CD8-positive, alpha-beta memory T cell (primary cell): ENCODE data around the gene VILL. TPM values are rescaled to one million over a fixed set of nuclear protein-coding genes. Genes with fewer than 3 reads are reported as not detected.

Source experiments
- CTCF ChIA-PET: fragments of 350-600 bp; sonication (Branson Sonifier 250); formaldehyde crosslinking; loops from one replicate; lab custom pipeline; 2021; ENCODE audit warnings: antibody characterized with exemption; lab: Charles Lee
- POLR2A ChIA-PET: fragments of 350-600 bp; sonication (Branson Sonifier 250); formaldehyde crosslinking; loops from one replicate; lab custom pipeline; 2021; ENCODE audit warnings: antibody characterized with exemption; lab: Charles Lee
- DNase-seq, 5 donors: peaks; one replicate each; pipeline versions ENCODE4 v3.0.0 to v3.0.0-alpha.2; 2020 to 2022; ENCODE audit warnings: mixed read lengths in 1 of 5
- H3K27ac ChIP-seq: one replicate; pipeline ENCODE4 v1.7.0; 2013; ENCODE audit warnings: low read depth, mild to moderate bottlenecking, low read length, moderate library complexity
- H3K27me3 ChIP-seq: 2 replicates; pipeline ENCODE4 v1.7.0; 2013; ENCODE audit warnings: low read length, mild to moderate bottlenecking; ENCODE audit not compliant: insufficient read depth, poor library complexity, severe bottlenecking
- H3K36me3 ChIP-seq: 2 replicates; pipeline ENCODE4 v1.7.0; 2013; ENCODE audit warnings: mild to moderate bottlenecking, low read length, moderate library complexity; ENCODE audit not compliant: insufficient read depth
- H3K4me1 ChIP-seq: 2 replicates; pipeline ENCODE4 v1.7.0; 2013; ENCODE audit warnings: mild to moderate bottlenecking, low read length, moderate library complexity; ENCODE audit not compliant: insufficient read depth
- H3K4me3 ChIP-seq: 2 replicates; pipeline ENCODE4 v1.7.0; 2013; ENCODE audit warnings: mild to moderate bottlenecking, low read length
- H3K9me3 ChIP-seq: 2 replicates; pipeline ENCODE4 v1.7.0; 2013; ENCODE audit warnings: mild to moderate bottlenecking, low read length
- H3K27ac Mint-ChIP-seq, 8 donors: one replicate each; pipeline ENCODE4 v1.8.0; 2020 to 2021; ENCODE audit warnings: mixed read lengths in 8 of 8, mild to moderate bottlenecking in 6 of 8, inconsistent platforms in 3 of 8, moderate library complexity in 3 of 8
- H3K27me3 Mint-ChIP-seq, 2 donors: one replicate each; pipeline ENCODE4 v1.8.0; 2020 to 2021; ENCODE audit warnings: mixed read lengths in 2 of 2, mild to moderate bottlenecking in 1 of 2, moderate library complexity in 1 of 2
- H3K36me3 Mint-ChIP-seq, 3 donors: one replicate each; pipeline ENCODE4 v1.8.0; 2020 to 2021; ENCODE audit warnings: mixed read lengths in 3 of 3, inconsistent platforms in 1 of 3, mild to moderate bottlenecking in 1 of 3
- H3K4me1 Mint-ChIP-seq, 3 donors: one replicate each; pipeline ENCODE4 v1.8.0; 2020 to 2021; ENCODE audit warnings: mixed read lengths in 3 of 3, inconsistent platforms in 1 of 3, mild to moderate bottlenecking in 1 of 3
- H3K4me3 Mint-ChIP-seq, 7 donors: one replicate each; pipeline ENCODE4 v1.8.0; 2020 to 2021; ENCODE audit warnings: mixed read lengths in 7 of 7, mild to moderate bottlenecking in 6 of 7, moderate library complexity in 4 of 7, inconsistent platforms in 2 of 7
- H3K9me3 Mint-ChIP-seq, 5 donors: one replicate each; pipeline ENCODE4 v1.8.0; 2020 to 2022; ENCODE audit warnings: mixed read lengths in 5 of 5, mild to moderate bottlenecking in 3 of 5, moderate library complexity in 2 of 5, inconsistent platforms in 1 of 5
- polyA plus RNA-seq: library from polyadenylated mRNA; unstranded; fragments of 300-500 nt; fragmentation: Illumina TruSeq; gene quantifications from one replicate; pipeline ENCODE4 v1.2.3, GENCODE V29; 2021
- total RNA-seq, 2 experiments: library from RNA; stranded (reverse); gene quantifications; one replicate each; pipeline ENCODE4 v1.2.3, GENCODE V29; 2021

The VILL gene
- total and polyA plus RNA-seq, 3 experiments from 2014 or later: 14.7 to 16.8 (median 15.8) TPM

DNA sequence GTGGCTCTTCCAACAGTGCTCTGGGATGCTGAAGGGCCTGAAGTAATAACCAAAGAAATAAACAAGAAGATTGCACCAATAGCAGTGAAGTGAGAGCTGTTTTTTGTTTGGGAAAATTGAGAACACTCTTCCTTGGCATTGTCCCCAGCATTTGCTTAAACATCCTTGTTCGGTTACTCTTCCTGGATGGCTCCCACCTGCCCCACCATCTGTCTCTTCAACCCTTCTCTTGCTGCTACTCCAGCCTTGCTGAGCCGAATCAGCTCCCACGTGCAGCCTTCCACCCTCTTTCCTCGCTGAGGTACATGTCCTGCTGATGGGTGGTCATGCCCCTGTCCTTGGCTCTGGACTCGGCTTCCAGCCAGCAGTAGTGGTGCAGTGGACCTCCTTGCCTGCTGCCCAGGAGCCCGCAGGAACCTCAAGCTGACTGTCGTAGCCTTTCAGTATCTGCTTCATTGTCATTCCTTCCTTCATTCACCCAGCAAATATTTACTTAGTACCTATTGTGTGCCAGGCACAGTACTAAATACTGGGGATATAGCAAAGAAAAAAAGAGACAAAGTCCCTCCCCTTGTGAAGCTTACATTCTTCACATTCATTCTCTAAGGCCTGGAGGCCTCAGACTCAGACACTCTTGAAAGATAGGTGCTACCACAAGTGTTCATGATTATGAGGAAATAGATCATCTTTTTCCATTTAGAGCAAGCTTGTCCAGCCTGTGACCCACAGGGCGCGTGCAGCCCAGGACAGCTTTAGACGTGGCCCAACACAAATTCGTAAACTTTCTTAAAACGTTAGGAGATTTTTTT lies 17.1 kb upstream of the VILL start:
- H3K27ac Mint-ChIP-seq: no peak overlapping the region
- POLR2A ChIA-PET: no interaction called here
- no peaks in the 10 kb centered on the region for H3K9me3 Mint-ChIP-seq
- no peaks in the 10 kb centered on the region for H3K36me3 ChIP-seq
- H3K9me3 ChIP-seq: no peaks in the 10 kb centered on the region
- DNase-seq: no peak
- H3K36me3 Mint-ChIP-seq: no peaks in the 10 kb centered on the region
- H3K27me3 Mint-ChIP-seq: peaks cover 0 to 3% of the 10 kb centered on the region in 2 donors
- H3K4me3 Mint-ChIP-seq: no peak overlapping the region
- no peaks in the 10 kb centered on the region for H3K27me3 ChIP-seq
- peaks cover 4 to 5% (median 4%) of the 10 kb centered on the region in 3 donors for H3K4me1 Mint-ChIP-seq
- no peaks in the 10 kb centered on the region for H3K4me1 ChIP-seq
- H3K4me3 ChIP-seq: no peak overlapping the region
- CTCF ChIA-PET: interaction anchor here (1.4 to 4.3 kb wide), 12 partner anchors 8 to 507 kb away, joined by 3 to 65 read pairs (median 8); partner anchors contain the start of genes DLEC1, OXSR1 and XYLB
- no peak overlapping the region for H3K27ac ChIP-seq

DNA sequence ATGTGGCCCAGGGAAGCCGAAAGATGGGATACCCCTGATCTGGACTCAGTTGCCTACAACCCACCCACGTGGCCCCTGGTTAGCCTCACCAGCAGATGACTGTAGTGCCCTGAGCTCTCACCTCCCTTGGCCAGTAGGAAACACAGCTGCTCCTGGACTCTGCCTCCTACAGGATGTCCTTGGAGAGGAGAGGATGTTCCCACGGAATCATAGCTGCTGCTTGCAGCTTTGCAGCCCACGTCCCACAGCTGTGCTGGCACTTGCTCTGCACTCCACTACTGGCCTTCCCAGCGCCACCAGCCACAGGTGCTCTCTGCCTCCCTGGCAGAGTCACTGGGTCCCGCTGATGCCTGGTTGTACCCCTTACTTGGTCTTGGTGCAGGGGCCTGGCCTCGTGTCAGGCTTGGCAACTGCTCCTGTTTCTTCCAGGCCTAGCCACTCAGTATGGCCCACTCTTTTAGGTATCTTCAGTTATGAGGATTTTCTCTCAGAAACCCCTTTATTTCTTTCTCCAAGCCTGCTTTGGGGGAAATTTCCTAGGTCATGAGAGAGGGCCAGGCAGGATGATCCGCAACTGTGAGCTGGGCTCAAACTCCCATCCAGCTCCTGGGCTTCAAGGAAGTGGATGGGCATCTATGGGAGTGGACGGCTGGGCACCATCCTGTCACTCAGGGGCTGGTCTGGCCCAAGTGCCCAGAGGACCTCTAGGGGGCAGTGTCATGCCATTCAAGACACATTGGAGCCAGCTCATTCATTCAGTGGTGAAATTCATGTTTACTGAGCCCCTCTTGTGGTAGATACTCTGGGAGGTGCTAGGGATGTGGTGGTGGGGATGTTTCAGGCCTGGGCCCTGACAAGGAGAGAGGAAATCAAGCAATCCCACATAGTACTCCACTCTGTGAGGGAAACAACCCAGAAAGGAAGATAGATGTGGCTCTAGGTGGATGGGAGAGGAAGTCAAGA lies 16.2 kb upstream of the VILL start:
- POLR2A ChIA-PET: interaction anchor here (0.8 kb wide), 2 partner anchors 22 to 29 kb away, joined by 3 to 4 read pairs; no protein-coding TSS in a partner anchor

DNA sequence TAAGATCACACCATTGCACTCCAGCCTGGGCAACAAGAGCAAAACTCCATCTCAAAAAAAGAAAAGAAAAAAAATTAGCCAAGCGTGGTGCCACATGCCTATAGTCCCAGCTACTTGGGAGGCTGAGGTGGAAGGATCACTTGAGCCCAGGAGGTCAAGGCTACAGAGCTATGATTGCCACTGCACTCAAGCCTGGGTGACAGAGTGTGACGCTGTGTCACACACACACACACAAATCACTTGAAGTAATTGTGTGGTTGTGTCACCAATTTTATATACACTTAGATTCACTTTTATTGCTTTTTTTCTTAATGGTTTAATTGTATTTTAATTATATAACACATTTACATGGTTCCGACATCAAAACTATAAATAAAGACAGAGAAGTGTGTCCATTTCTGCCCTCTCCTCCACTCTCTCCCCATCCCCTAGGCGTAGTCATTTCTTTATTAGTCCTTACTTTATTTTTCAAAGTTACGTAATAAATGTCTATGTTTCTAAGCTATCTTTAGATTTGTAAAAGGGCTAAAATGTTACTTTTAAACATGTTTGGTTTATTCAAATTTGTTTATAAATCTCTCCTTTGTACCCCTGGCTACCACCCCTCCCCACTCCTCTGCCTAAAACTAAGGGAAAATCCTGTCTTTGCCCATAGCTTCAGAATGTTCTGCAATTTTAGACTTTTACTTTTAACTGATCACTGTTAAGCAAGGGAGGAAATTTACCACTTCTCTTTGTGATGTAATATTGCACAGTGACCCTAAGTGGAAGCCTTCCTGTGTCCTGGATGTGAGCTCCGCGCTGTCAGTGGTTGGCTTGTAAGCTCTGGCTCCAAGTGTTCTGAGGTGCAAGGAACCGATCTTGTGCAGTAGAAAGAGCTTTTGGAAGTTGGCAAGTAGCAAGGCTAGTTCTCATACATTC lies 10.8 kb upstream of the VILL start:
- ChIA-PET CTCF (interaction anchor here (1.1 to 2.1 kb wide), 2 partner anchors 21 to 24 kb away, joined by 3 to 7 read pairs; no protein-coding TSS in a partner anchor), POLR2A (no interaction called here)
- Mint-ChIP-seq H3K4me3 (no peak overlapping the region), H3K36me3 (no peaks in the 10 kb centered on the region), H3K9me3 (no peaks in the 10 kb centered on the region), H3K27me3 (peaks cover 5 to 8% of the 10 kb centered on the region in 2 donors), H3K27ac (no peak overlapping the region), H3K4me1 (peaks cover 1 to 3% (median 1%) of the 10 kb centered on the region in 3 donors)
- no peaks in the 10 kb centered on the region for H3K27me3 ChIP-seq
- no peak for DNase-seq
- H3K4me3 ChIP-seq: no peak overlapping the region
- H3K27ac ChIP-seq: no peak overlapping the region
- no peaks in the 10 kb centered on the region for H3K36me3 ChIP-seq
- H3K4me1 ChIP-seq: no peaks in the 10 kb centered on the region
- H3K9me3 ChIP-seq: no peaks in the 10 kb centered on the region

More for the DNA sequence above, 16.2 kb upstream of the VILL start:
- DNase-seq: peak; percentile 56 to 80 (median 60)
- H3K4me3 ChIP-seq: no peak overlapping the region
- no peaks in the 10 kb centered on the region for H3K9me3 ChIP-seq
- H3K27ac ChIP-seq: no peak overlapping the region
- H3K4me1 ChIP-seq: no peaks in the 10 kb centered on the region
- Mint-ChIP-seq H3K4me3 (no peak overlapping the region), H3K9me3 (no peaks in the 10 kb centered on the region), H3K4me1 (peaks cover 4 to 5% (median 4%) of the 10 kb centered on the region in 3 donors), H3K27me3 (peaks cover 0 to 1% of the 10 kb centered on the region in 2 donors), H3K27ac (peak overlapping the region in 2 of 8 donors; percentile 22 to 52), H3K36me3 (no peaks in the 10 kb centered on the region)
- CTCF ChIA-PET: interaction anchor here (0.7 to 4.3 kb wide), 26 partner anchors 9 to 631 kb away, joined by 3 to 65 read pairs (median 4); partner anchors contain the start of genes DLEC1, OXSR1, VILL and XYLB
- no peaks in the 10 kb centered on the region for H3K27me3 ChIP-seq
- no peaks in the 10 kb centered on the region for H3K36me3 ChIP-seq

DNA sequence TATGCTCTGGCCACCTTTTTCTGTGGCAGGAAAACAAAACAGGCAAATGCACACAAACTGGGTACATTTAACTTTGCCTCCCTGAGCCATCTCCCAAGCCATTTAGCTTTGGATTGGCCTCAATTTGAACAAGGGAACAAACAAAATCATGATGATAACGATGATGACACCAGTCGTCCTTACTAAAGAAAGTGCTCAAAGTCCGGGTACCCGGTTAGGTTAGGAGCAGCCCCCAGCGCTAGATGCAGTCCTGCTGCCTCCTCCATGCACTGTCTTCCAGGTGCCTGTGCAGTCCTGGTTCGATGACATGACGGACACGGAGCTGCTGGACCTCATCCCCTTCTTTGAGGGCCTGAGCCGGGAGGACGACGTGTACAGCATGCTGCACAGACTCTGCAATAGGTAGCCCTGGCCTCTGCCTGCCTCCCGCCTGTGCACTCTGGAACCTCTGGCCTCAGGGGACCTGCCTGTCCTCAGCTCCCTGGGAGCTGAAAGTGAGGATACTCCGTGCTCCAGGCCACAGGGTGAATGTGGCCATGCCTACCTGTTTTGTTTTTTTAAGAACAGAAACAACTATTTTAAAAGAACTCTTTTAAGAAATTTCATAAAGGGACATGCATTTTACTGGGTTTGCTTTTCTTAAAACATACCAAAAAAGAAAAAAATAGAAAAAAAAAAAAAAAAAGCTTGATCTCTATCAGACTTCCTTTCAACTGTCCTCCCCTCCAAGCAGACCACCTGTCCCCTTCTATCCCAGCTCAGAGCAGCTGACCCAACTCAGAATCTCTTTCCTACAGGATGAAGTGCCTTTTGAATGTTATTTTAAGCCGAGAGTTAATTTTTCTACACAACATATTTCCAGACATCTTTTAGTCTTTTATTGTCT lies 9.9 kb upstream of the VILL start:
- Mint-ChIP-seq H3K27ac (peak overlapping the region in 1 of 8 donors; percentile 69), H3K36me3 (no peaks in the 10 kb centered on the region), H3K27me3 (peaks cover 5 to 8% of the 10 kb centered on the region in 2 donors), H3K4me1 (no peaks in the 10 kb centered on the region), H3K9me3 (no peaks in the 10 kb centered on the region), H3K4me3 (no peak overlapping the region)
- POLR2A ChIA-PET: interaction anchor here (0.7 kb wide), 1 partner anchor 469 kb away, joined by 3 read pairs; no protein-coding TSS in a partner anchor
- H3K27me3 ChIP-seq: no peaks in the 10 kb centered on the region
- no peaks in the 10 kb centered on the region for H3K9me3 ChIP-seq
- no peak overlapping the region for H3K4me3 ChIP-seq
- H3K4me1 ChIP-seq: no peaks in the 10 kb centered on the region
- no peak for DNase-seq
- no peak overlapping the region for H3K27ac ChIP-seq
- CTCF ChIA-PET: interaction anchor here (1.1 to 2.1 kb wide), 3 partner anchors 16 to 23 kb away, joined by 3 to 7 read pairs (median 3); no protein-coding TSS in a partner anchor
- H3K36me3 ChIP-seq: no peaks in the 10 kb centered on the region

DNA sequence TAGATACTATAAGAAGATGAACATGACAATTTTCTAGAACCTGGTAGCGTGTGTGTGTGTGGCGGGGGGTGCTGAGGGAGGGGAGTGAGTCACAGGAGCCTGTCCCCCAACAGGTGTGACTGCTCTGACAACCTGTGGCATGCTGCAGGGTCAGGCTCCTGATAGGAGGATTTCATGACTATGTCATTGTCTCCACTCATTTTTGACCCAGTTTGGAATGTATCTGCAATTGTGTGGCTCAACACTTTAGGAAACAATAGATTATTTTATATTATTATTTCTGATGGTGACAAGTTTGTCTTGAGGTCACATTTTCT lies 9.3 kb upstream of the VILL start:
- no peaks in the 10 kb centered on the region for H3K36me3 Mint-ChIP-seq
- no peaks in the 10 kb centered on the region for H3K9me3 ChIP-seq
- H3K4me3 Mint-ChIP-seq: no peak overlapping the region
- no peaks in the 10 kb centered on the region for H3K9me3 Mint-ChIP-seq
- DNase-seq: no peak
- no peaks in the 10 kb centered on the region for H3K4me1 ChIP-seq
- H3K4me1 Mint-ChIP-seq: no peaks in the 10 kb centered on the region
- ChIA-PET CTCF (interaction anchor here (1.2 kb wide), 1 partner anchor 16 kb away, joined by 3 read pairs; no protein-coding TSS in a partner anchor), POLR2A (interaction anchor here (0.7 kb wide), 1 partner anchor 469 kb away, joined by 3 read pairs; no protein-coding TSS in a partner anchor)
- no peaks in the 10 kb centered on the region for H3K27me3 ChIP-seq
- H3K36me3 ChIP-seq: no peaks in the 10 kb centered on the region
- peaks cover 5 to 8% of the 10 kb centered on the region in 2 donors for H3K27me3 Mint-ChIP-seq
- peak overlapping the region in 1 of 8 donors; percentile 69 for H3K27ac Mint-ChIP-seq
- no peak overlapping the region for H3K27ac ChIP-seq
- H3K4me3 ChIP-seq: no peak overlapping the region

- Histone ChIP-seq H3K27ac (no peak overlapping the region), H3K4me1 (no peaks in the 10 kb centered on the region), H3K9me3 (no peaks in the 10 kb centered on the region), H3K4me3 (no peak overlapping the region), H3K27me3 (no peaks in the 10 kb centered on the region), H3K36me3 (no peaks in the 10 kb centered on the region)
- Mint-ChIP-seq H3K27me3 (peaks cover 5 to 8% of the 10 kb centered on the region in 2 donors), H3K36me3 (no peaks in the 10 kb centered on the region), H3K4me1 (no peaks in the 10 kb centered on the region), H3K4me3 (no peak overlapping the region), H3K27ac (no peak overlapping the region), H3K9me3 (no peaks in the 10 kb centered on the region)
- POLR2A ChIA-PET: no interaction called here
- no peak for DNase-seq
- CTCF ChIA-PET: interaction anchor here (1.0 kb wide), 1 partner anchor 127 kb away, joined by 3 read pairs; no protein-coding TSS in a partner anchor
Observed at GRCh38 chr3:37982331-37982730, 8.3 kb upstream of the VILL start.
